ENCODE data around the gene CEP295NL.

DNA sequence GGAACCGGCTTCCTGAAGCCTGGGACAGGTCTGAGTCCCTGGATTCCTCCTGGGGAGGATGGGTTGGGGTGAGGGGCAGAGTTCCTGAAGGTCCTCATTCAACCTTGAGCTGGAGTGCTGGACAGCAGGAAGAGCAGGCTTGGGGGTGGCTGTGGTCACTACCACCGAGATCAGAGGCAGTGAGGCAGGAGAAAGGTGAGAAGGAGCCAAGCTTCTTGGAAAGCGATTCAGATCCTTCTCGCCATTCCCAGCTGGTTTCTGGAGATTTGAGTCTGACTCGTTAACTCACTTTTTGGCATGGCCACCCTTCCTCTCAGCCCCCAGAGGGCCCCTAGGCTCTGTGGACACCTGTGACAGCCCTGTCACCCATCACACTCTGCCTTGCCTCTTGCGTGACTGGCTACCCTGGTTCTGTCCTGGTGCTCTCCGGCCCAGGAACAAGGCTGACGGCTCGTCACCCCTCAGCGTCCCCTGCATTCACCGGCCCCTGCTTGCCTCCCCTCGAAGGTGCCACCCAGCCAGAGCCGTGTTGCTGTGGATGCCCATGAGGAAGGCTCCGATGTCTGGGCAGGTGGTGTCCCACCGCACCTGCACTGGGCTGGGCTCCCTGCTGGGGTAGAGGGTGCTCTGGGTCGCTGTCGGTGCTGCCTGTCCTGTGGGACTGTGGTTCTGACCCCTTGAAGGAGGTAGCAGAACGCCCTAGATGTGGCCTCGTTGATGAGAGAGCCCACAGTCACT is 31.8 kb upstream of the CEP295NL start:
- TF ChIP-seq, protein P1, sequence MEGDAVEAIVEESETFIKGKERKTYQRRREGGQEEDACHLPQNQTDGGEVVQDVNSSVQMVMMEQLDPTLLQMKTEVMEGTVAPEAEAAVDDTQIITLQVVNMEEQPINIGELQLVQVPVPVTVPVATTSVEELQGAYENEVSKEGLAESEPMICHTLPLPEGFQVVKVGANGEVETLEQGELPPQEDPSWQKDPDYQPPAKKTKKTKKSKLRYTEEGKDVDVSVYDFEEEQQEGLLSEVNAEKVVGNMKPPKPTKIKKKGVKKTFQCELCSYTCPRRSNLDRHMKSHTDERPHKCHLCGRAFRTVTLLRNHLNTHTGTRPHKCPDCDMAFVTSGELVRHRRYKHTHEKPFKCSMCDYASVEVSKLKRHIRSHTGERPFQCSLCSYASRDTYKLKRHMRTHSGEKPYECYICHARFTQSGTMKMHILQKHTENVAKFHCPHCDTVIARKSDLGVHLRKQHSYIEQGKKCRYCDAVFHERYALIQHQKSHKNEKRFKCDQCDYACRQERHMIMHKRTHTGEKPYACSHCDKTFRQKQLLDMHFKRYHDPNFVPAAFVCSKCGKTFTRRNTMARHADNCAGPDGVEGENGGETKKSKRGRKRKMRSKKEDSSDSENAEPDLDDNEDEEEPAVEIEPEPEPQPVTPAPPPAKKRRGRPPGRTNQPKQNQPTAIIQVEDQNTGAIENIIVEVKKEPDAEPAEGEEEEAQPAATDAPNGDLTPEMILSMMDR (IDR thresholded peaks at IDR 0.05; ENCODE audit: low read length): no peak
- no peak for TF ChIP-seq EZH2 (IDR thresholded peaks at IDR 0.05; ENCODE audit: borderline replicate concordance, low read length)
